HG03354 (cell line): ENCODE results near the gene RGS3.

ENCODE experiments used
- ATAC-seq: cut with Tn5 transposase; IDR thresholded peaks from one replicate; pipeline ENCODE4 v1.9.1; 2021; ENCODE audit warnings: mild to moderate bottlenecking; ENCODE audit not compliant: unreplicated experiment, poor library complexity, severe bottlenecking

The RGS3 gene

GRCh38 chr9:113507256-113507655, 43.7 kb downstream of the RGS3 start:
- ATAC-seq: no peak

GRCh38 chr9:113508111-113508749, 44.7 kb downstream of the RGS3 start:
- no peak for ATAC-seq

GRCh38 chr9:113509463-113509862, 45.9 kb downstream of the RGS3 start:
- ATAC-seq: no peak

GRCh38 chr9:113511047-113511521, 47.6 kb downstream of the RGS3 start:
- ATAC-seq: no peak

- ATAC-seq: peak; percentile 35
Observed at GRCh38 chr9:113511856-113512761, 48.6 kb downstream of the RGS3 start.

- ATAC-seq: no peak
Observed at GRCh38 chr9:113513111-113513510, 49.6 kb downstream of the RGS3 start.

GRCh38 chr9:113513536-113513935, 50.0 kb downstream of the RGS3 start:
- no peak for ATAC-seq

GRCh38 chr9:113514061-113514460, 50.5 kb downstream of the RGS3 start:
- ATAC-seq: no peak

- no peak for ATAC-seq
Observed at GRCh38 chr9:113514748-113515147, 51.2 kb downstream of the RGS3 start.

- no peak for ATAC-seq
Observed at GRCh38 chr9:113515862-113516261, 52.3 kb downstream of the RGS3 start.

- peak; percentile 95 for ATAC-seq
Observed at GRCh38 chr9:113516840-113517577, 53.5 kb downstream of the RGS3 start.

- ATAC-seq: no peak
Observed at GRCh38 chr9:113519426-113520108, 56.0 kb downstream of the RGS3 start.

- ATAC-seq: no peak
Observed at GRCh38 chr9:113520109-113520642, 56.6 kb downstream of the RGS3 start.

- no peak for ATAC-seq
Observed at GRCh38 chr9:113521693-113522255, 58.2 kb downstream of the RGS3 start.

- ATAC-seq: no peak
Observed at GRCh38 chr9:113522419-113522818, 58.9 kb downstream of the RGS3 start.

- ATAC-seq: peak; percentile 9
Observed at GRCh38 chr9:113522858-113523257, 59.3 kb downstream of the RGS3 start.

GRCh38 chr9:113523421-113524141, 60.1 kb downstream of the RGS3 start:
- peak; percentile 87 for ATAC-seq

GRCh38 chr9:113524468-113524867, 60.9 kb downstream of the RGS3 start:
- no peak for ATAC-seq

GRCh38 chr9:113525205-113525604, 61.7 kb downstream of the RGS3 start:
- no peak for ATAC-seq
